ENCODE measurements around the gene LMAN1L. TPM values are rescaled to one million over a fixed set of nuclear protein-coding genes. Genes with fewer than 3 reads are reported as not detected.

LMAN1L gene
- total RNA-seq, 6 donors from 2014 or later = 1.0 TPM; not detected in 5

DNA sequence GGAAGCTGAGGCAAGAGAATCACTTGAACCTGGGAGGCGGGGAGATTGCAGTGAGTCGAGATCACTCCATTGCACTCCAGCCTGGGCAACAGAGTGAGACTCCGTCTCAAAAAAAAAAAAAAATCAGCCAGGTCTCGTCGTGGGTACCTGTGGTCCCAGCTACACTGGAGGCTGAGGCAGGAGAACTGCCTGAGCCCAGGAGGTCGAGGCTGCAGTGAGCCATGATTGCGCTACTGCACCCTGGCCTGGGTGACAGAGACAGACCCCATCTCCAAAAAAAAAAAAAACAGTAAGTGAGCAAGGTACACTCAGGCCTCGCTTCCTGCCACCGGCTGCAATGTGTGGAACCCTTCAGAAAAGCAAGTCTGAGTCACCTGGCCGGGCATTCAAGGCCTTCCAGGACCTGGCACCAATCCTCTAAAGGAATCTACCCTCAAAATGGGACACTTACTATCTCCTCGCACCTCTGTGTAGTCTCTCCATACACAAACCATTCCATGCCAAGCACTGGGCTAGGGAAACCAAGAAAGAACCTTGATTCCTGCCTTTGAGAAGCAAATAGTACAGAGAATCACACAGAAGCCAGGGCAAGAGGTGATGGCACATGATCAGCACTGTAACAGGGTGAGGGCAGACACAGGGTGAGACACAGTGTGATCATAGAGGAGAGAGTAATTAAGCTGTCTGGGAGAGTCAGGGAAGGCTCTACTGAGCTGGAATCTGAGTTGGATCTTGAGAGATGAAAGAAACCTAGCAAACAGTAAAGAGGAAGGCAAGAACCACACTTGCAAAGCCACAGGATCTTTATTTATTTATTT, 50.8 kb downstream of the LMAN1L start:
- WGBS, 2 donors = 84 to 85% methylated on average over 11 of the region's 11 CpGs
- H3K4me1 ChIP-seq = peaks cover 26 to 70% (median 43%) of the 10 kb centered on the region in 4 donors
- TF ChIP-seq EP300 (IDR thresholded peaks at IDR 0.05) = no peak
- TF ChIP-seq, protein P1, sequence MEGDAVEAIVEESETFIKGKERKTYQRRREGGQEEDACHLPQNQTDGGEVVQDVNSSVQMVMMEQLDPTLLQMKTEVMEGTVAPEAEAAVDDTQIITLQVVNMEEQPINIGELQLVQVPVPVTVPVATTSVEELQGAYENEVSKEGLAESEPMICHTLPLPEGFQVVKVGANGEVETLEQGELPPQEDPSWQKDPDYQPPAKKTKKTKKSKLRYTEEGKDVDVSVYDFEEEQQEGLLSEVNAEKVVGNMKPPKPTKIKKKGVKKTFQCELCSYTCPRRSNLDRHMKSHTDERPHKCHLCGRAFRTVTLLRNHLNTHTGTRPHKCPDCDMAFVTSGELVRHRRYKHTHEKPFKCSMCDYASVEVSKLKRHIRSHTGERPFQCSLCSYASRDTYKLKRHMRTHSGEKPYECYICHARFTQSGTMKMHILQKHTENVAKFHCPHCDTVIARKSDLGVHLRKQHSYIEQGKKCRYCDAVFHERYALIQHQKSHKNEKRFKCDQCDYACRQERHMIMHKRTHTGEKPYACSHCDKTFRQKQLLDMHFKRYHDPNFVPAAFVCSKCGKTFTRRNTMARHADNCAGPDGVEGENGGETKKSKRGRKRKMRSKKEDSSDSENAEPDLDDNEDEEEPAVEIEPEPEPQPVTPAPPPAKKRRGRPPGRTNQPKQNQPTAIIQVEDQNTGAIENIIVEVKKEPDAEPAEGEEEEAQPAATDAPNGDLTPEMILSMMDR (IDR thresholded peaks at IDR 0.05) = no peak
- no peak for TF ChIP-seq POLR2AphosphoS5 (IDR thresholded peaks at IDR 0.05)
- TF ChIP-seq POLR2A (IDR thresholded peaks at IDR 0.05) = no peak

DNA sequence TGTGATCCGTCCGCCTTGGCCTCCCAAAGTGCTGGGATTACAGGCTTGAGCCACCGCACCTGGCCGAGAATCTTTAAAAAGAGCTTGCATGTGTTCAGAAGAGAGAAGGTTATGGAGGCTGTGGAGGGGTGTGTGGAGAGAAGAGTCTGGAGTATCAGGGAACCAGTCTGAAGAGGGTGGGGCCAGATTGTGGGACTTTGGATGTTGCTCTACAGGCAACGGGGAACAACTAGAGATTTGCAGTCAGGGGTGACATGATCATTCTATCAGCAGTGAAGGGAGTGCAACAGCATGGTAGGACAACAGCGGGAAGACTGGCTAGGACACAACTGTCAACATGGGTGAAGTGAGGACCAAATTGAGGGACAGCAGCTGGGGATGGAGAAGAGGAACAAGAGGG, 51.7 kb downstream of the LMAN1L start:
- Histone ChIP-seq H3K27ac (peak overlapping the region in 1 of 4 donors; percentile 49), H3K36me3 (peaks cover 0 to 4% (median 0%) of the 10 kb centered on the region in 4 donors), H3K4me3 (no peak overlapping the region), H3K9me3 (no peaks in the 10 kb centered on the region), H3K27me3 (no peaks in the 10 kb centered on the region), H3K4me1 (peaks cover 30 to 71% (median 47%) of the 10 kb centered on the region in 4 donors)
- ATAC-seq (ENCODE audit: low FRiP score in 2 of 2) = no peak
- 83 to 91% methylated on average over 6 of the region's 6 CpGs for WGBS, 2 donors
- DNase-seq = no peak
- TF ChIP-seq, protein P1 (IDR thresholded peaks at IDR 0.05) = no peak
- TF ChIP-seq EP300 (IDR thresholded peaks at IDR 0.05) (no peak), POLR2A (IDR thresholded peaks at IDR 0.05) (no peak), POLR2AphosphoS5 (IDR thresholded peaks at IDR 0.05) (no peak)

More for the DNA sequence above, 50.8 kb downstream of the LMAN1L start:
- H3K27me3 ChIP-seq = no peaks in the 10 kb centered on the region
- no peaks in the 10 kb centered on the region for H3K9me3 ChIP-seq
- H3K36me3 ChIP-seq = peaks cover 0 to 4% (median 0%) of the 10 kb centered on the region in 4 donors
- ATAC-seq (ENCODE audit: low FRiP score in 2 of 2) (no peak), DNase-seq (no peak)
- no peak overlapping the region for H3K4me3 ChIP-seq
- H3K27ac ChIP-seq = peak overlapping the region in 1 of 4 donors; percentile 34

DNA sequence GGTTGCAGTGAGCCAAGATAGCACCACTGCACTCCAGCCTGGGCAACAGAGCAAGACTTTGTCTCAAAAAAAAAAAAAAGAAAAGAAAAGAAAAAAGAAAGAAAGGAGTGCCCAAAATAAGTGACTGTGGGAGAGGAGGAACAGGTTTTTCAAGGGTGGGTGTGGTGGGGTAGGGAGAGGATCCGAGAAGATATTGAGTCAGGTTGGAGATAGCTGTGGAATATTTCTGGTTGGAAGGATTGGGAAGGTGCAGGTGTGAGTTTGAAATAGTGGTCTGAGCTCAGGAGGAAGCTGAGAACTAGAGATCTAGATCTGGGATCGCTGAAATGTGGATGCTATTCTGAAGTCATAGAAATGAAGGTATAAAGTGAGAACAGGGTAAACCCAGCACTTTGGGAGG, 52.7 kb downstream of the LMAN1L start:
- no peak overlapping the region for H3K4me3 ChIP-seq
- ATAC-seq (ENCODE audit: low FRiP score in 2 of 2) (no peak), DNase-seq (no peak)
- peaks cover 37 to 71% (median 52%) of the 10 kb centered on the region in 4 donors for H3K4me1 ChIP-seq
- WGBS, 2 donors = 73 to 77% methylated on average over 2 of the region's 2 CpGs
- peak overlapping the region in 1 of 4 donors; percentile 16 for H3K27ac ChIP-seq
- H3K9me3 ChIP-seq = no peaks in the 10 kb centered on the region
- TF ChIP-seq POLR2AphosphoS5 (IDR thresholded peaks at IDR 0.05) = no peak
- TF ChIP-seq, protein P1 (IDR thresholded peaks at IDR 0.05) = no peak
- TF ChIP-seq EP300 (IDR thresholded peaks at IDR 0.05) = no peak
- no peak for TF ChIP-seq POLR2A (IDR thresholded peaks at IDR 0.05)
- peaks cover 0 to 4% (median 0%) of the 10 kb centered on the region in 4 donors for H3K36me3 ChIP-seq
- no peaks in the 10 kb centered on the region for H3K27me3 ChIP-seq

DNA sequence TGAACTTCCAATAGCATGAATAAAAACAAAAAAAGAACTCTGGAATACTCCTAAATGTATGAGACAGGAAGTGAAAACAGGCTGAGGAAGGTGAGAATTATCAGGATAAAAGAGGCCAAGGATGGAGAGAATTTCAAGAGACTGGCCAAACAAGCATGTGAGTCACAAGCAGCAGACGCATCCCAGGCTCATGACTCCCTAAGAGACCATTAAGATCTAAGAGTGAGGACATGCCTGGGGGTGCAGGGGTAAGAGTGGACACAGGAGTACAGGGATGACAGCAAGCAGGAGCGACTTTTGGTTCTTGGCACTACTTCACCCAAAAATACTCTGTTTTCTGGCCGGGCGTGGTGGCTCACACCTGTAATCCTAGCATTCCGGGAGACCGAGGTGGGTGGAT, 53.5 kb downstream of the LMAN1L start:
- Histone ChIP-seq H3K4me3 (no peak overlapping the region), H3K9me3 (no peaks in the 10 kb centered on the region), H3K27me3 (no peaks in the 10 kb centered on the region), H3K36me3 (peaks cover 0 to 4% (median 0%) of the 10 kb centered on the region in 4 donors), H3K27ac (peak overlapping the region in 3 of 4 donors; percentile 31 to 68 (median 35)), H3K4me1 (peaks cover 45 to 78% (median 60%) of the 10 kb centered on the region in 4 donors)
- ATAC-seq (ENCODE audit: low FRiP score in 2 of 2) (peak in 1 of 2 donors; percentile 18), DNase-seq (peak in 1 of 2 donors; percentile 51)
- TF ChIP-seq EP300 (IDR thresholded peaks at IDR 0.05) = no peak
- no peak for TF ChIP-seq POLR2AphosphoS5 (IDR thresholded peaks at IDR 0.05)
- no peak for TF ChIP-seq POLR2A (IDR thresholded peaks at IDR 0.05)
- TF ChIP-seq, protein P1 (IDR thresholded peaks at IDR 0.05) = no peak
- WGBS, 2 donors = 80 to 83% methylated on average over 5 to 6 of the region's 6 CpGs

Measured in upper lobe of left lung (tissue), 6 donors.